H1 (cell line): ENCODE measurements around the gene SEPTIN7. TPM values are rescaled to one million over a fixed set of nuclear protein-coding genes. Genes with fewer than 3 reads are reported as not detected.

Source experiments
- CHD7 ChIP-seq: fragments of 300-600 bp; sonication (generic); IDR thresholded peaks from 2 replicates; pipeline ENCODE4 v1.7.1; 2012; ENCODE audit warnings: low read length, moderate library complexity, mild to moderate bottlenecking, inconsistent platforms; ENCODE audit not compliant: insufficient replicate concordance
- MAFK ChIP-seq: IDR thresholded peaks from 2 replicates; pipeline ENCODE4 v1.6.1; 2012; ENCODE audit warnings: low read depth, mild to moderate bottlenecking, improper control_type of control experiment, low read length
- TEAD4 ChIP-seq: IDR thresholded peaks from 2 replicates; pipeline ENCODE4 v1.6.1; 2012; ENCODE audit warnings: low read depth, low read length, inconsistent platforms, mixed read lengths
- polyA plus RNA-seq, 7 experiments: library from polyadenylated mRNA; depleted of rRNA in 3 of 7; stranded (reverse) in 5 of 7; unstranded in 2 of 7; fragments of >200 nt in 5 of 7; fragments of 200-250 nt in 2 of 7; gene quantifications; 1 replicate in 5 of 7; 2 replicates in 1 of 7; 4 replicates in 1 of 7; pipeline versions ENCODE4 v1.2.1 to v1.2.3, GENCODE V29; 2011 to 2013; ENCODE audit warnings: missing spikeins in 2 of 7, mixed read lengths in 2 of 7
- total RNA-seq: library from RNA; stranded (reverse); fragmentation: NEBNext Ultra II Directional; extraction: Animal tissue kit (Norgen Biotek cat#: 25700); gene quantifications from 2 replicates; pipeline ENCODE4 v1.2.1, GENCODE V29; 2021

The SEPTIN7 gene
- total and polyA plus RNA-seq, 2 of the 8 experiments (the other 6 are each of a cell fraction or from before 2014, with no cell fraction given) = 85.3 to 183 TPM

- TF ChIP-seq CHD7 (no peak), MAFK (no peak), TEAD4 (no peak)
- TF ChIP-seq, all 59 proteins: peak for 0
Measured at GRCh38 chr7:35780070-35780469, 20.8 kb upstream of the SEPTIN7 start (continued).
